H9 (cell line): ENCODE results near the gene GABRB1. TPM values are rescaled to one million over a fixed set of nuclear protein-coding genes. Genes with fewer than 3 reads are reported as not detected.

Experiments used
- DNase-seq: peaks from one replicate; pipeline ENCODE4 v3.0.0-alpha.2; 2017
- H2AFZ ChIP-seq: one replicate; pipeline ENCODE4 v1.6.1; 2013; ENCODE audit warnings: mild to moderate bottlenecking, low read length, control low read depth, moderate library complexity
- H2AK5ac ChIP-seq: 2 replicates; pipeline ENCODE4 v1.6.1; 2013; ENCODE audit warnings: low read length, control low read depth, mixed read lengths; ENCODE audit not compliant: insufficient read length
- H2BK120ac ChIP-seq: one replicate; pipeline ENCODE4 v1.6.1; 2013; ENCODE audit warnings: low read depth, mild to moderate bottlenecking, low read length, control low read depth, inconsistent platforms; ENCODE audit not compliant: poor library complexity, severe bottlenecking
- H2BK12ac ChIP-seq: 2 replicates; pipeline ENCODE4 v1.6.1; 2013; ENCODE audit warnings: low read length, control low read depth, mixed read lengths, low read depth; ENCODE audit not compliant: insufficient read length
- H2BK15ac ChIP-seq: 2 replicates; pipeline ENCODE4 v1.6.1; 2013; ENCODE audit warnings: low read depth, low read length, control low read depth
- H2BK20ac ChIP-seq: one replicate; pipeline ENCODE4 v1.6.1; 2013; ENCODE audit warnings: low read depth, mild to moderate bottlenecking, low read length, control low read depth, inconsistent platforms; ENCODE audit not compliant: poor library complexity, severe bottlenecking
- H2BK5ac ChIP-seq: 2 replicates; pipeline ENCODE4 v1.6.1; 2013; ENCODE audit warnings: low read length, control low read depth, mixed read lengths; ENCODE audit not compliant: insufficient read length
- H3K14ac ChIP-seq: 2 replicates; pipeline ENCODE4 v1.6.1; 2013; ENCODE audit warnings: low read length, control low read depth; ENCODE audit not compliant: insufficient read depth
- H3K18ac ChIP-seq: 2 replicates; pipeline ENCODE4 v1.6.1; 2013; ENCODE audit warnings: low read depth, mild to moderate bottlenecking, mixed read lengths, low read length, control low read depth; ENCODE audit not compliant: insufficient read length
- H3K23ac ChIP-seq: 2 replicates; pipeline ENCODE4 v1.6.1; 2013; ENCODE audit warnings: low read length, control low read depth, mixed read lengths, low read depth; ENCODE audit not compliant: insufficient read length
- H3K23me2 ChIP-seq: 2 replicates; pipeline ENCODE4 v1.6.1; 2013; ENCODE audit warnings: low read depth, mild to moderate bottlenecking, mixed read lengths, low read length, control low read depth; ENCODE audit not compliant: insufficient read length, poor library complexity, severe bottlenecking
- H3K27ac ChIP-seq: 2 replicates; pipeline ENCODE4 v1.5.1; 2013; ENCODE audit warnings: low read length, control low read depth, mixed read lengths, low read depth; ENCODE audit not compliant: insufficient read length
- H3K27me3 ChIP-seq: 2 replicates; pipeline ENCODE4 v1.6.1; 2013; ENCODE audit warnings: low read length, control low read depth, inconsistent platforms; ENCODE audit not compliant: insufficient read depth
- H3K4ac ChIP-seq: 2 replicates; pipeline ENCODE4 v1.6.1; 2013; ENCODE audit warnings: low read depth, mild to moderate bottlenecking, control low read depth, inconsistent platforms, low read length, moderate library complexity
- H3K4me1 ChIP-seq: 2 replicates; pipeline ENCODE4 v1.6.1; 2013; ENCODE audit warnings: low read length, control low read depth, inconsistent platforms; ENCODE audit not compliant: insufficient read depth
- H3K4me2 ChIP-seq: 2 replicates; pipeline ENCODE4 v1.6.1; 2013; ENCODE audit warnings: low read length, control low read depth, mixed read lengths; ENCODE audit not compliant: insufficient read length, insufficient read depth
- H3K56ac ChIP-seq: 2 replicates; pipeline ENCODE4 v1.6.1; 2013; ENCODE audit warnings: low read depth, mild to moderate bottlenecking, mixed read lengths, low read length, control low read depth; ENCODE audit not compliant: insufficient read length
- H3K79me1 ChIP-seq: 2 replicates; pipeline ENCODE4 v1.6.1; 2013; ENCODE audit warnings: low read depth, mild to moderate bottlenecking, moderate library complexity, low read length, control low read depth, inconsistent platforms; ENCODE audit not compliant: insufficient read depth, poor library complexity, severe bottlenecking
- H3K79me2 ChIP-seq: 2 replicates; pipeline ENCODE4 v1.6.1; 2013; ENCODE audit warnings: low read length, control low read depth, inconsistent platforms; ENCODE audit not compliant: insufficient read depth
- H3K9ac ChIP-seq: 2 replicates; pipeline ENCODE4 v1.6.1; 2013; ENCODE audit warnings: low read length, control low read depth, mixed read lengths; ENCODE audit not compliant: insufficient read length; ENCODE audit errors: extremely low read depth
- H3K9me3 ChIP-seq: one replicate; pipeline ENCODE4 v1.6.1; 2013; ENCODE audit warnings: low read depth, low read length, inconsistent platforms; ENCODE audit not compliant: control insufficient read depth
- H3T11ph ChIP-seq: one replicate; pipeline ENCODE4 v1.6.1; 2013; ENCODE audit warnings: mild to moderate bottlenecking, low read length, control low read depth, inconsistent platforms
- H4K20me1 ChIP-seq: one replicate; pipeline ENCODE4 v1.6.1; 2013; ENCODE audit not compliant: control insufficient read depth, insufficient read length, insufficient read depth
- H4K5ac ChIP-seq: 2 replicates; pipeline ENCODE4 v1.6.1; 2013; ENCODE audit warnings: low read depth, mild to moderate bottlenecking, mixed read lengths, low read length, control low read depth; ENCODE audit not compliant: insufficient read length
- H4K8ac ChIP-seq: replicated peaks from 2 replicates; pipeline ENCODE4 v1.6.1; 2013; ENCODE audit warnings: low read length, control low read depth, mixed read lengths, low read depth; ENCODE audit not compliant: insufficient read length
- H4K91ac ChIP-seq: 2 replicates; pipeline ENCODE4 v1.6.1; 2013; ENCODE audit warnings: low read depth, mild to moderate bottlenecking, moderate library complexity, mixed read lengths, low read length, control low read depth; ENCODE audit not compliant: insufficient read length
- H3K27ac Mint-ChIP-seq, 3 experiments: 2 replicates in 2 of 3; 3 replicates in 1 of 3; pipeline ENCODE4 v1.8.0; 2020 to 2021; ENCODE audit warnings: mixed read lengths in 3 of 3, mild to moderate bottlenecking in 1 of 3, moderate library complexity in 1 of 3
- H3K27me3 Mint-ChIP-seq: 2 replicates; pipeline ENCODE4 v1.8.0; 2021; ENCODE audit warnings: low read depth, mild to moderate bottlenecking, moderate library complexity, mixed read lengths
- H3K36me3 Mint-ChIP-seq, 3 experiments: 2 replicates in 2 of 3; 3 replicates in 1 of 3; pipeline ENCODE4 v1.8.0; 2020 to 2021; ENCODE audit warnings: low read depth in 3 of 3, mixed read lengths in 3 of 3; ENCODE audit not compliant: insufficient read depth in 1 of 3
- H3K4me1 Mint-ChIP-seq, 2 experiments: 2 replicates each; pipeline ENCODE4 v1.8.0; 2020; ENCODE audit warnings: mixed read lengths in 2 of 2
- H3K4me3 Mint-ChIP-seq, 2 experiments: 2 replicates in 1 of 2; 3 replicates in 1 of 2; pipeline ENCODE4 v1.8.0; 2020 to 2021; ENCODE audit warnings: mild to moderate bottlenecking in 2 of 2, mixed read lengths in 2 of 2, moderate library complexity in 1 of 2
- H3K9me3 Mint-ChIP-seq, 2 experiments: 2 replicates in 1 of 2; 3 replicates in 1 of 2; pipeline ENCODE4 v1.8.0; 2020; ENCODE audit warnings: mild to moderate bottlenecking in 2 of 2, mixed read lengths in 2 of 2, moderate library complexity in 1 of 2
- CTCF ChIP-seq: fragments of 200-600 bp; sonication (generic); conservative IDR thresholded peaks from 3 replicates; pipeline ENCODE4 v1.8.0; 2021; ENCODE audit warnings: antibody characterized with exemption, mild to moderate bottlenecking
- WGBS: extraction: QIAGEN DNeasy Blood & Tissue Kit; methylation state at CpG from one replicate; pipeline ENCODE4 v1.1.7; 2013; ENCODE audit warnings: missing lambda C conversion rate, low lambda C conversion rate, mixed read lengths; ENCODE audit not compliant: insufficient read length; ENCODE audit errors: extremely low coverage; 5-methylcytosine and 5-hydroxymethylcytosine counted together
- total RNA-seq: library from RNA; stranded (reverse); gene quantifications from 2 replicates; pipeline ENCODE4 v1.2.1, GENCODE V29; 2021

GABRB1 gene
- total RNA-seq, 1 experiment from 2014 or later, result 0.39 TPM

- H3K9ac ChIP-seq, result no peak overlapping the region
- no peak overlapping the region for H3K56ac ChIP-seq
- H4K20me1 ChIP-seq, result no peaks in the 10 kb centered on the region
- no peaks in the 10 kb centered on the region for H3K23me2 ChIP-seq
- H4K91ac ChIP-seq, result no peak overlapping the region
- DNase-seq, result no peak
- no peaks in the 10 kb centered on the region for H3K27me3 ChIP-seq
- H2BK5ac ChIP-seq, result no peak overlapping the region
- H3K36me3 Mint-ChIP-seq, result no peaks in the 10 kb centered on the region
- no peaks in the 10 kb centered on the region for H3K4me1 Mint-ChIP-seq
- H3K4ac ChIP-seq, result no peak overlapping the region
- H3K27ac ChIP-seq, result no peak overlapping the region
- no peaks in the 10 kb centered on the region for H3K79me2 ChIP-seq
- no peak overlapping the region for H4K8ac ChIP-seq
- no peak overlapping the region for H3K4me3 Mint-ChIP-seq
- no peak overlapping the region for H2BK15ac ChIP-seq
- no peak overlapping the region for H3T11ph ChIP-seq
- H3K27ac Mint-ChIP-seq, result no peak overlapping the region
- H2BK20ac ChIP-seq, result no peak overlapping the region
- no peak overlapping the region for H3K18ac ChIP-seq
- no peak overlapping the region for H3K14ac ChIP-seq
- no peak overlapping the region for H3K4me2 ChIP-seq
- H2AK5ac ChIP-seq, result no peak overlapping the region
- H3K79me1 ChIP-seq, result no peaks in the 10 kb centered on the region
- no peak for TF ChIP-seq CTCF
- H4K5ac ChIP-seq, result no peak overlapping the region
- no peak overlapping the region for H3K23ac ChIP-seq
- no peak overlapping the region for H2BK120ac ChIP-seq
- WGBS, result no CpG with 5 or more reads among the region's 2 CpGs
- no peaks in the 10 kb centered on the region for H3K9me3 ChIP-seq
- no peaks in the 10 kb centered on the region; the same call in 1 of the 2 replicates for H3K27me3 Mint-ChIP-seq
- no peaks in the 10 kb centered on the region for H3K4me1 ChIP-seq
- H2BK12ac ChIP-seq, result no peak overlapping the region
- H2AFZ ChIP-seq, result no peak overlapping the region
- H3K9me3 Mint-ChIP-seq, result peaks cover 3% of the 10 kb centered on the region in 2 experiments; a peak in 2 of 5 replicates
Observed at GRCh38 chr4:47367761-47368160, 336.4 kb downstream of the GABRB1 start.
